Neural cell (in vitro differentiated cells): ENCODE results near the gene CEP120. TPM values are rescaled to one million over a fixed set of nuclear protein-coding genes. Genes with fewer than 3 reads are reported as not detected.
A peak's percentile ranks its signal among the peaks of the same experiment; 100 is the strongest.

Experiments used
- H2AFZ ChIP-seq: fragments of 200-600, 300-800 bp; sonication (generic), shearing (Covaris generic); 2 replicates; pipeline ENCODE4 v1.6.0; 2014; ENCODE audit warnings: low read depth, mild to moderate bottlenecking, antibody characterized with exemption, low read length, moderate library complexity
- H3F3A ChIP-seq: fragments of 200-600 bp; shearing (Covaris generic); 2 replicates; pipeline ENCODE4 v1.6.1; 2016; ENCODE audit warnings: mild to moderate bottlenecking, moderate library complexity, mixed read lengths, antibody characterized with exemption, low read length; ENCODE audit not compliant: insufficient read depth, poor library complexity, severe bottlenecking
- H3K27ac ChIP-seq: fragments of 200-600, 300-800 bp; sonication (generic), shearing (Covaris generic); 2 replicates; pipeline ENCODE4 v1.5.1; 2014; ENCODE audit warnings: mild to moderate bottlenecking, low read length, moderate library complexity
- H3K27me3 ChIP-seq: fragments of 300-800, 200-600 bp; sonication (generic), shearing (Covaris generic); 2 replicates; pipeline ENCODE4 v1.6.0; 2014; ENCODE audit warnings: mild to moderate bottlenecking, low read depth, low read length, moderate library complexity; ENCODE audit not compliant: insufficient read depth
- H3K36me3 ChIP-seq: fragments of 300-800, 200-600 bp; sonication (generic), shearing (Covaris generic); 2 replicates; pipeline ENCODE4 v1.5.1; 2014; ENCODE audit warnings: mild to moderate bottlenecking, antibody characterized with exemption, low read length, moderate library complexity; ENCODE audit not compliant: insufficient read depth
- H3K4me2 ChIP-seq: fragments of 300-800, 200-600 bp; sonication (generic), shearing (Covaris generic); 2 replicates; pipeline ENCODE4 v1.6.0; 2014; ENCODE audit warnings: mild to moderate bottlenecking, low read length
- H3K4me3 ChIP-seq: fragments of 300-800, 200-600 bp; sonication (generic), shearing (Covaris generic); 2 replicates; pipeline ENCODE4 v1.5.1; 2014; ENCODE audit warnings: mild to moderate bottlenecking, low read length, moderate library complexity
- H3K79me2 ChIP-seq: fragments of 200-600 bp; shearing (Covaris generic); replicated peaks from 2 replicates; pipeline ENCODE4 v1.6.0; 2014; ENCODE audit warnings: mild to moderate bottlenecking, low read length, moderate library complexity; ENCODE audit not compliant: insufficient read depth
- H3K9ac ChIP-seq: fragments of 300-800, 200-600 bp; sonication (generic), shearing (Covaris generic); 2 replicates; pipeline ENCODE4 v1.6.1; 2016; ENCODE audit warnings: mild to moderate bottlenecking, low read length, mixed read lengths
- H3K9me2 ChIP-seq: fragments of 200-600 bp; shearing (Covaris generic); 2 replicates; pipeline ENCODE4 v1.6.1; 2016; ENCODE audit warnings: mild to moderate bottlenecking, low read length, mixed read lengths; ENCODE audit not compliant: insufficient read depth
- H3K9me3 ChIP-seq: fragments of 200-600, 300-800 bp; sonication (generic), shearing (Covaris generic); 2 replicates; pipeline ENCODE4 v1.6.1; 2016; ENCODE audit warnings: mild to moderate bottlenecking, mixed run types, low read length, moderate library complexity, mixed read lengths
- H4K20me1 ChIP-seq: fragments of 200-600 bp; shearing (Covaris generic); 2 replicates; pipeline ENCODE4 v1.6.1; 2016; ENCODE audit warnings: mild to moderate bottlenecking, mixed run types; ENCODE audit not compliant: insufficient read depth
- EP300 ChIP-seq: fragments of 450-650 bp; conservative IDR thresholded peaks from 2 replicates; pipeline ENCODE4 v1.6.1; 2014; ENCODE audit warnings: antibody characterized with exemption, mild to moderate bottlenecking, moderate library complexity; ENCODE audit not compliant: poor library complexity, severe bottlenecking
- EZH2 ChIP-seq: fragments of 200-600, 300-800 bp; shearing (Covaris generic), sonication (generic); IDR thresholded peaks from 2 replicates; pipeline ENCODE4 v1.6.1; 2014; ENCODE audit warnings: antibody characterized with exemption, low read length, borderline replicate concordance, mild to moderate bottlenecking; ENCODE audit not compliant: insufficient read depth, poor library complexity, severe bottlenecking
- MXI1 ChIP-seq: fragments of 450-650 bp; conservative IDR thresholded peaks from 2 replicates; pipeline ENCODE4 v1.6.1; 2014; ENCODE audit warnings: antibody characterized with exemption, mild to moderate bottlenecking; ENCODE audit not compliant: poor library complexity, severe bottlenecking
- POLR2AphosphoS5 ChIP-seq: IDR thresholded peaks from 2 replicates; pipeline ENCODE4 v1.6.1; 2012
- RAD21 ChIP-seq: fragments of 450-650 bp; conservative IDR thresholded peaks from 2 replicates; pipeline ENCODE4 v1.6.1; 2014; ENCODE audit warnings: antibody characterized with exemption, mild to moderate bottlenecking, moderate library complexity
- SMC3 ChIP-seq: fragments of 450-650 bp; conservative IDR thresholded peaks from 2 replicates; pipeline ENCODE4 v1.6.1; 2014; ENCODE audit warnings: antibody characterized with exemption, mild to moderate bottlenecking, moderate library complexity; ENCODE audit not compliant: poor library complexity
- TAF1 ChIP-seq: IDR thresholded peaks from 2 replicates; pipeline ENCODE4 v1.6.1; 2012; ENCODE audit warnings: low read depth
- polyA plus RNA-seq: library from polyadenylated mRNA; depleted of rRNA; stranded (reverse); fragments of >200 nt; gene quantifications from 2 replicates; pipeline ENCODE4 v1.2.3, GENCODE V29; 2014
- TF ChIP-seq, protein P1 (sequence below): fragments of 450-650 bp; IDR thresholded peaks from 2 replicates; pipeline ENCODE4 v1.5.1; 2014; ENCODE audit warnings: antibody characterized with exemption, mild to moderate bottlenecking, moderate library complexity; ENCODE audit not compliant: poor library complexity, severe bottlenecking
- TF ChIP-seq, protein P2 (sequence below): IDR thresholded peaks from 2 replicates; pipeline ENCODE4 v1.6.1; 2012; ENCODE audit warnings: borderline replicate concordance

CEP120 gene
- polyA plus RNA-seq, 1 donor from 2014 or later, result 33.2 TPM

DNA sequence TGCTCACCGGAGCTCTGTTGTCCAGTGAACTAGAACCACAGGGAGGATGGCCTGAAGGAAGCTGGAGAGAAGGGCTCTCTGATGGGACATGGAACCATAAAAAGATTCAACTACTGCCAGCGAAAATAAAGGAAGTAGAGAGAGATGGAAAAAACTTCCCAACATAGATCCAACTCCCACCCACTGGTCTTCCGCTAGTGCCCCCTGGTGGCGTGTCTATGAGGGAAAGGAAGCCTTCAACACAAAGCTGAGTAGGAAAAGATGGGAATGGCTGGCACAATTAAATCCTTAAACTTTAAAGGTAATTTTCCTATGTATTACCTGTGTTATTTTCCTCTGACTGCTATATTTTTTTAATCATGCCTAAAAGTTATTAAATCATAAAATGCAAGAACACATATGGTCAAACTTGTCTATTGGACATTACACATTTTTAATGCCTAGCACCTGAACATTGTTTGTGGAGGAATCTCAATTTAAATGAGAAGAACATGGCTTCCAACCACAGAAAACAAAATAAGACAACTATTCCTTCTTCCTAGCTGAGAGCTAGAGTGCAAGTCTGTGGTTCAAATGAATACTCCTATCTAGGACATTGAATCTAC is 51.5 kb downstream of the CEP120 start:
- Histone ChIP-seq H3K27ac (no peak overlapping the region), H3F3A (no peaks in the 10 kb centered on the region), H3K9me2 (no peaks in the 10 kb centered on the region), H3K9ac (no peak overlapping the region), H3K36me3 (peaks cover 8% of the 10 kb centered on the region), H3K4me2 (no peak overlapping the region), H4K20me1 (no peaks in the 10 kb centered on the region), H3K27me3 (no peaks in the 10 kb centered on the region), H2AFZ (no peak overlapping the region), H3K9me3 (no peaks in the 10 kb centered on the region), H3K4me3 (no peak overlapping the region), H3K79me2 (no peaks in the 10 kb centered on the region)
- TF ChIP-seq RAD21 (peak; percentile 32), SMC3 (peak; percentile 50), TAF1 (no peak), EP300 (no peak)
- TF ChIP-seq, protein P1, sequence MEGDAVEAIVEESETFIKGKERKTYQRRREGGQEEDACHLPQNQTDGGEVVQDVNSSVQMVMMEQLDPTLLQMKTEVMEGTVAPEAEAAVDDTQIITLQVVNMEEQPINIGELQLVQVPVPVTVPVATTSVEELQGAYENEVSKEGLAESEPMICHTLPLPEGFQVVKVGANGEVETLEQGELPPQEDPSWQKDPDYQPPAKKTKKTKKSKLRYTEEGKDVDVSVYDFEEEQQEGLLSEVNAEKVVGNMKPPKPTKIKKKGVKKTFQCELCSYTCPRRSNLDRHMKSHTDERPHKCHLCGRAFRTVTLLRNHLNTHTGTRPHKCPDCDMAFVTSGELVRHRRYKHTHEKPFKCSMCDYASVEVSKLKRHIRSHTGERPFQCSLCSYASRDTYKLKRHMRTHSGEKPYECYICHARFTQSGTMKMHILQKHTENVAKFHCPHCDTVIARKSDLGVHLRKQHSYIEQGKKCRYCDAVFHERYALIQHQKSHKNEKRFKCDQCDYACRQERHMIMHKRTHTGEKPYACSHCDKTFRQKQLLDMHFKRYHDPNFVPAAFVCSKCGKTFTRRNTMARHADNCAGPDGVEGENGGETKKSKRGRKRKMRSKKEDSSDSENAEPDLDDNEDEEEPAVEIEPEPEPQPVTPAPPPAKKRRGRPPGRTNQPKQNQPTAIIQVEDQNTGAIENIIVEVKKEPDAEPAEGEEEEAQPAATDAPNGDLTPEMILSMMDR, result peak; percentile 42

DNA sequence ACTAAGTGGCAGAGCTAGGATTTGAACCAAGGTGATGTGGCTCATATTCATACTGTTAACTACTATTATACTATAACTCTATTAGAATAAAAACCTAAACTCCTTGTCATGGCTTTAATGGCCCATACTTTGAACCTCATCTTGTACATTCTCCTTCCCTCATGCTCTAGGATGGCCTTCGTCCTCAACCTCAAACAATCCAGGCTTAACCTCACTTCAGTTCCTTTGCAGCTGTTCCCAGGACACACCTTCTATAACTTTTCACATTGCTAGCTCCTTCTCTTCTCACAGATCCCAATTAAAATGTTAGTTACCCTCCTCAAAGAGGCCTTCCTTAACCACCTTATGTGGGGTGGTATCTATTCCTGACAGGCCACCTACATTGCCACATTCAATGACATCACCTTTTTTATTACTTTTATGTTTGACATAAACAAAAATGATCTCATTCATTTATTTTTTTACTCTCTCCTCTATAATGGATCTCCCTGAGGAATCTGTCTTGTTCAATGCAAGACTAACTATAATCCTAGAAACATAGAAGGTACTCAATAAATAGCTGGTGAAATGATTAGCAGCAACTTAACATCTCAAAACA is 53.7 kb downstream of the CEP120 start:
- H3K9me2 ChIP-seq, result no peaks in the 10 kb centered on the region
- H3K4me3 ChIP-seq, result no peak overlapping the region
- no peak overlapping the region for H3K27ac ChIP-seq
- H3K4me2 ChIP-seq, result no peak overlapping the region
- no peaks in the 10 kb centered on the region for H3F3A ChIP-seq
- H2AFZ ChIP-seq, result no peak overlapping the region
- no peaks in the 10 kb centered on the region for H3K79me2 ChIP-seq
- H3K36me3 ChIP-seq, result no peaks in the 10 kb centered on the region
- no peaks in the 10 kb centered on the region for H4K20me1 ChIP-seq
- no peak overlapping the region for H3K9ac ChIP-seq
- no peaks in the 10 kb centered on the region for H3K9me3 ChIP-seq
- H3K27me3 ChIP-seq, result no peaks in the 10 kb centered on the region
- TF ChIP-seq MXI1 (no peak), EP300 (no peak), EZH2 (no peak), SMC3 (no peak), TAF1 (no peak), POLR2AphosphoS5 (no peak), RAD21 (no peak)
- TF ChIP-seq, protein P2, sequence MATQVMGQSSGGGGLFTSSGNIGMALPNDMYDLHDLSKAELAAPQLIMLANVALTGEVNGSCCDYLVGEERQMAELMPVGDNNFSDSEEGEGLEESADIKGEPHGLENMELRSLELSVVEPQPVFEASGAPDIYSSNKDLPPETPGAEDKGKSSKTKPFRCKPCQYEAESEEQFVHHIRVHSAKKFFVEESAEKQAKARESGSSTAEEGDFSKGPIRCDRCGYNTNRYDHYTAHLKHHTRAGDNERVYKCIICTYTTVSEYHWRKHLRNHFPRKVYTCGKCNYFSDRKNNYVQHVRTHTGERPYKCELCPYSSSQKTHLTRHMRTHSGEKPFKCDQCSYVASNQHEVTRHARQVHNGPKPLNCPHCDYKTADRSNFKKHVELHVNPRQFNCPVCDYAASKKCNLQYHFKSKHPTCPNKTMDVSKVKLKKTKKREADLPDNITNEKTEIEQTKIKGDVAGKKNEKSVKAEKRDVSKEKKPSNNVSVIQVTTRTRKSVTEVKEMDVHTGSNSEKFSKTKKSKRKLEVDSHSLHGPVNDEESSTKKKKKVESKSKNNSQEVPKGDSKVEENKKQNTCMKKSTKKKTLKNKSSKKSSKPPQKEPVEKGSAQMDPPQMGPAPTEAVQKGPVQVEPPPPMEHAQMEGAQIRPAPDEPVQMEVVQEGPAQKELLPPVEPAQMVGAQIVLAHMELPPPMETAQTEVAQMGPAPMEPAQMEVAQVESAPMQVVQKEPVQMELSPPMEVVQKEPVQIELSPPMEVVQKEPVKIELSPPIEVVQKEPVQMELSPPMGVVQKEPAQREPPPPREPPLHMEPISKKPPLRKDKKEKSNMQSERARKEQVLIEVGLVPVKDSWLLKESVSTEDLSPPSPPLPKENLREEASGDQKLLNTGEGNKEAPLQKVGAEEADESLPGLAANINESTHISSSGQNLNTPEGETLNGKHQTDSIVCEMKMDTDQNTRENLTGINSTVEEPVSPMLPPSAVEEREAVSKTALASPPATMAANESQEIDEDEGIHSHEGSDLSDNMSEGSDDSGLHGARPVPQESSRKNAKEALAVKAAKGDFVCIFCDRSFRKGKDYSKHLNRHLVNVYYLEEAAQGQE, result no peak
- TF ChIP-seq, protein P1, result no peak
